ENCODE measurements around the gene SARM1. TPM values are rescaled to one million over a fixed set of nuclear protein-coding genes. Genes with fewer than 3 reads are reported as not detected.

The SARM1 gene
- total RNA-seq, 1 donor from 2014 or later: 5.8 TPM

DNA sequence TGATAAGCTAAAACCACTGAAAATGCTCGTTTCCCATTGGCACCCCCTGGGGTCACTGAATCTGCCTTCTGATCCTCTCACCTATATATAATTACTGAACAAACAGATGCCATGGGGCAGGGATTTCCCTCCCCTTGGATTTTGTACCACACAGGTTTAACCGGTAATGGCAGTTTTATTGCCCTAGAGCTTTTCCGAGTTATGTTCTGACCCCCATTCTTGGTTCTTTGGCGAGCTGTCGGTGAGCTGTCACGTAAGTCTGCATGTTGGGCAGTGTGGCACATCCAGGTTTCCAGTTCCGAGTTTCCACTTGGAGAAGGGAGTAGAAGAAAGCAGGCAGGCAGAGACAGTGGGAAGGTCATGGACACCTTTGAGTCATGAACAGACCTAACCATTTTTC, 45.4 kb upstream of the SARM1 start:
- peaks cover 17% of the 10 kb centered on the region for H3K36me3 Mint-ChIP-seq (ENCODE audit: low read depth, unreplicated experiment)
- H3K4me3 Mint-ChIP-seq (ENCODE audit: unreplicated experiment): no peak overlapping the region
- no peak for TF ChIP-seq CTCF (IDR thresholded peaks at IDR 0.05; ENCODE audit: unreplicated experiment)
- H3K9me3 Mint-ChIP-seq (ENCODE audit: unreplicated experiment): no peaks in the 10 kb centered on the region
- H3K27ac Mint-ChIP-seq (ENCODE audit: unreplicated experiment): no peak overlapping the region
- no peak for DNase-seq (ENCODE audit: low spot score)
- peaks cover 7% of the 10 kb centered on the region for H3K4me1 Mint-ChIP-seq (ENCODE audit: unreplicated experiment)
- peaks cover 3% of the 10 kb centered on the region for H3K27me3 Mint-ChIP-seq (ENCODE audit: unreplicated experiment)

- no peaks in the 10 kb centered on the region for H3K27me3 Mint-ChIP-seq (ENCODE audit: unreplicated experiment)
- no peaks in the 10 kb centered on the region for H3K9me3 Mint-ChIP-seq (ENCODE audit: unreplicated experiment)
- peaks cover 22% of the 10 kb centered on the region for H3K36me3 Mint-ChIP-seq (ENCODE audit: low read depth, unreplicated experiment)
- TF ChIP-seq CTCF (IDR thresholded peaks at IDR 0.05; ENCODE audit: unreplicated experiment): no peak
- DNase-seq (ENCODE audit: low spot score): no peak
- no peak overlapping the region for H3K27ac Mint-ChIP-seq (ENCODE audit: unreplicated experiment)
- peaks cover 1% of the 10 kb centered on the region for H3K4me1 Mint-ChIP-seq (ENCODE audit: unreplicated experiment)
- no peak overlapping the region for H3K4me3 Mint-ChIP-seq (ENCODE audit: unreplicated experiment)
These were observed 44.4 kb upstream of the SARM1 start for GRCh38 chr17:28327031-28327607.

- Mint-ChIP-seq H3K27ac (ENCODE audit: unreplicated experiment) (no peak overlapping the region), H3K27me3 (ENCODE audit: unreplicated experiment) (peaks cover 3% of the 10 kb centered on the region), H3K9me3 (ENCODE audit: unreplicated experiment) (no peaks in the 10 kb centered on the region), H3K4me1 (ENCODE audit: unreplicated experiment) (peaks cover 6% of the 10 kb centered on the region), H3K36me3 (ENCODE audit: low read depth, unreplicated experiment) (peaks cover 22% of the 10 kb centered on the region), H3K4me3 (ENCODE audit: unreplicated experiment) (no peak overlapping the region)
- no peak for DNase-seq (ENCODE audit: low spot score)
- no peak for TF ChIP-seq CTCF (IDR thresholded peaks at IDR 0.05; ENCODE audit: unreplicated experiment)
These were observed 43.8 kb upstream of the SARM1 start for GRCh38 chr17:28327709-28328108.

- H3K9me3 Mint-ChIP-seq (ENCODE audit: unreplicated experiment): no peaks in the 10 kb centered on the region
- peaks cover 13% of the 10 kb centered on the region for H3K4me1 Mint-ChIP-seq (ENCODE audit: unreplicated experiment)
- TF ChIP-seq CTCF (IDR thresholded peaks at IDR 0.05; ENCODE audit: unreplicated experiment): no peak
- no peak overlapping the region for H3K27ac Mint-ChIP-seq (ENCODE audit: unreplicated experiment)
- no peak for DNase-seq (ENCODE audit: low spot score)
- peaks cover 22% of the 10 kb centered on the region for H3K36me3 Mint-ChIP-seq (ENCODE audit: low read depth, unreplicated experiment)
- H3K27me3 Mint-ChIP-seq (ENCODE audit: unreplicated experiment): peaks cover 3% of the 10 kb centered on the region
- H3K4me3 Mint-ChIP-seq (ENCODE audit: unreplicated experiment): no peak overlapping the region
These were observed 43.2 kb upstream of the SARM1 start for GRCh38 chr17:28328325-28328724.

GRCh38 chr17:28330671-28331070, 40.8 kb upstream of the SARM1 start:
- Mint-ChIP-seq H3K27me3 (ENCODE audit: unreplicated experiment) (peaks cover 11% of the 10 kb centered on the region), H3K4me1 (ENCODE audit: unreplicated experiment) (peaks cover 30% of the 10 kb centered on the region), H3K4me3 (ENCODE audit: unreplicated experiment) (no peak overlapping the region), H3K9me3 (ENCODE audit: unreplicated experiment) (no peaks in the 10 kb centered on the region), H3K27ac (ENCODE audit: unreplicated experiment) (no peak overlapping the region), H3K36me3 (ENCODE audit: low read depth, unreplicated experiment) (peaks cover 32% of the 10 kb centered on the region)
- TF ChIP-seq CTCF (IDR thresholded peaks at IDR 0.05; ENCODE audit: unreplicated experiment): no peak
- DNase-seq (ENCODE audit: low spot score): no peak
